ENCODE results near the gene GLO1.
A peak's percentile ranks its signal among the peaks of the same experiment; 100 is the strongest.

GLO1 gene

GRCh38 chr6:38702558-38703397 lies at the start of gene GLO1:
GLO1 (minus strand) TSS chr6:38703145; CDS start chr6:38703054, 91 bp downstream.
- peak; percentile 97 for DNase-seq (ENCODE audit: low read depth)

GRCh38 chr6:38750968-38751615 lies 48.1 kb upstream of the GLO1 start:
- no peak for DNase-seq (ENCODE audit: low read depth)

GRCh38 chr6:38749473-38749872 lies 46.5 kb upstream of the GLO1 start:
- DNase-seq (ENCODE audit: low read depth) = no peak

GRCh38 chr6:38739532-38739931 lies 36.6 kb upstream of the GLO1 start:
- no peak for DNase-seq (ENCODE audit: low read depth)

- no peak for DNase-seq (ENCODE audit: low read depth)
Measured at GRCh38 chr6:38738261-38738660, 35.3 kb upstream of the GLO1 start.

GRCh38 chr6:38736951-38737350 lies 34.0 kb upstream of the GLO1 start:
- DNase-seq (ENCODE audit: low read depth) = no peak

- DNase-seq (ENCODE audit: low read depth) = no peak
Measured at GRCh38 chr6:38730140-38730862, 27.4 kb upstream of the GLO1 start.

GRCh38 chr6:38728203-38728602 lies 25.3 kb upstream of the GLO1 start:
- no peak for DNase-seq (ENCODE audit: low read depth)

- DNase-seq (ENCODE audit: low read depth) = no peak
Measured at GRCh38 chr6:38725414-38726183, 22.7 kb upstream of the GLO1 start.

- DNase-seq (ENCODE audit: low read depth) = no peak
Measured at GRCh38 chr6:38724343-38724742, 21.4 kb upstream of the GLO1 start.

- no peak for DNase-seq (ENCODE audit: low read depth)
Measured at GRCh38 chr6:38723783-38724182, 20.8 kb upstream of the GLO1 start.

GRCh38 chr6:38722727-38723334 lies 19.9 kb upstream of the GLO1 start:
- no peak for DNase-seq (ENCODE audit: low read depth)

- DNase-seq (ENCODE audit: low read depth) = no peak
Measured at GRCh38 chr6:38722038-38722437, 19.1 kb upstream of the GLO1 start.

GRCh38 chr6:38720295-38720694 lies 17.4 kb upstream of the GLO1 start:
- no peak for DNase-seq (ENCODE audit: low read depth)

- no peak for DNase-seq (ENCODE audit: low read depth)
Measured at GRCh38 chr6:38719358-38719757, 16.4 kb upstream of the GLO1 start.

GRCh38 chr6:38716825-38717224 lies 13.9 kb upstream of the GLO1 start:
- DNase-seq (ENCODE audit: low read depth) = no peak

GRCh38 chr6:38715016-38715689 lies 12.2 kb upstream of the GLO1 start, which contains the start of gene DNAH8:
DNAH8 (plus strand) TSS chr6:38715311; CDS start chr6:38722810, 7,499 bp downstream.
- DNase-seq (ENCODE audit: low read depth) = no peak

- DNase-seq (ENCODE audit: low read depth) = no peak
Measured at GRCh38 chr6:38714239-38715015, 11.5 kb upstream of the GLO1 start.

GRCh38 chr6:38713812-38714211 lies 10.9 kb upstream of the GLO1 start:
- DNase-seq (ENCODE audit: low read depth) = no peak

GRCh38 chr6:38708496-38708895 lies 5.6 kb upstream of the GLO1 start:
- DNase-seq (ENCODE audit: low read depth) = no peak

Data from non-pigmented ciliary epithelial cell (primary cell).